ENCODE data around the gene AFF3.

Gene AFF3

GRCh38 chr2:99691926-99692325 lies 450.5 kb downstream of the AFF3 start:
- ATAC-seq (ENCODE audit: low read depth) (no peak), DNase-seq (ENCODE audit: low spot score) (no peak)
- no peaks in the 10 kb centered on the region for H3K27me3 ChIP-seq (ENCODE audit: insufficient read depth, poor library complexity, severe bottlenecking)
- no peak overlapping the region for H3K27ac ChIP-seq (ENCODE audit: poor library complexity, severe bottlenecking)
- no peaks in the 10 kb centered on the region for H3K4me1 ChIP-seq (ENCODE audit: insufficient read depth, poor library complexity, severe bottlenecking)
- H3K36me3 ChIP-seq (ENCODE audit: low read depth): no peaks in the 10 kb centered on the region
- TF ChIP-seq CTCF (IDR thresholded peaks at IDR 0.05; ENCODE audit: poor library complexity, severe bottlenecking): no peak
- no peaks in the 10 kb centered on the region for H3K9me3 ChIP-seq (ENCODE audit: severe bottlenecking)
- no peak overlapping the region for H3K4me3 ChIP-seq (ENCODE audit: severe bottlenecking)

GRCh38 chr2:99689145-99689742 lies 453.1 kb downstream of the AFF3 start:
- Histone ChIP-seq H3K27ac (ENCODE audit: poor library complexity, severe bottlenecking) (no peak overlapping the region), H3K4me1 (ENCODE audit: insufficient read depth, poor library complexity, severe bottlenecking) (no peaks in the 10 kb centered on the region), H3K27me3 (ENCODE audit: insufficient read depth, poor library complexity, severe bottlenecking) (no peaks in the 10 kb centered on the region), H3K4me3 (ENCODE audit: severe bottlenecking) (no peak overlapping the region), H3K36me3 (ENCODE audit: low read depth) (no peaks in the 10 kb centered on the region), H3K9me3 (ENCODE audit: severe bottlenecking) (no peaks in the 10 kb centered on the region)
- ATAC-seq (ENCODE audit: low read depth): no peak
- no peak for TF ChIP-seq CTCF (IDR thresholded peaks at IDR 0.05; ENCODE audit: poor library complexity, severe bottlenecking)
- DNase-seq (ENCODE audit: low spot score): no peak

GRCh38 chr2:99688699-99689098 lies 453.7 kb downstream of the AFF3 start:
- no peaks in the 10 kb centered on the region for H3K9me3 ChIP-seq (ENCODE audit: severe bottlenecking)
- no peaks in the 10 kb centered on the region for H3K4me1 ChIP-seq (ENCODE audit: insufficient read depth, poor library complexity, severe bottlenecking)
- ATAC-seq (ENCODE audit: low read depth) (no peak), DNase-seq (ENCODE audit: low spot score) (no peak)
- no peak overlapping the region for H3K27ac ChIP-seq (ENCODE audit: poor library complexity, severe bottlenecking)
- no peaks in the 10 kb centered on the region for H3K27me3 ChIP-seq (ENCODE audit: insufficient read depth, poor library complexity, severe bottlenecking)
- H3K36me3 ChIP-seq (ENCODE audit: low read depth): no peaks in the 10 kb centered on the region
- TF ChIP-seq CTCF (IDR thresholded peaks at IDR 0.05; ENCODE audit: poor library complexity, severe bottlenecking): no peak
- no peak overlapping the region for H3K4me3 ChIP-seq (ENCODE audit: severe bottlenecking)

- Histone ChIP-seq H3K27me3 (ENCODE audit: insufficient read depth, poor library complexity, severe bottlenecking) (no peaks in the 10 kb centered on the region), H3K27ac (ENCODE audit: poor library complexity, severe bottlenecking) (no peak overlapping the region), H3K9me3 (ENCODE audit: severe bottlenecking) (no peaks in the 10 kb centered on the region), H3K36me3 (ENCODE audit: low read depth) (no peaks in the 10 kb centered on the region), H3K4me1 (ENCODE audit: insufficient read depth, poor library complexity, severe bottlenecking) (no peaks in the 10 kb centered on the region), H3K4me3 (ENCODE audit: severe bottlenecking) (no peak overlapping the region)
- no peak for ATAC-seq (ENCODE audit: low read depth)
- no peak for TF ChIP-seq CTCF (IDR thresholded peaks at IDR 0.05; ENCODE audit: poor library complexity, severe bottlenecking)
- no peak for DNase-seq (ENCODE audit: low spot score)
These were observed 459.9 kb downstream of the AFF3 start for GRCh38 chr2:99682275-99683060.

- no peak for DNase-seq (ENCODE audit: low spot score)
- Histone ChIP-seq H3K9me3 (ENCODE audit: severe bottlenecking) (no peaks in the 10 kb centered on the region), H3K4me3 (ENCODE audit: severe bottlenecking) (no peak overlapping the region), H3K27ac (ENCODE audit: poor library complexity, severe bottlenecking) (no peak overlapping the region), H3K4me1 (ENCODE audit: insufficient read depth, poor library complexity, severe bottlenecking) (no peaks in the 10 kb centered on the region), H3K36me3 (ENCODE audit: low read depth) (no peaks in the 10 kb centered on the region), H3K27me3 (ENCODE audit: insufficient read depth, poor library complexity, severe bottlenecking) (no peaks in the 10 kb centered on the region)
- TF ChIP-seq CTCF (IDR thresholded peaks at IDR 0.05; ENCODE audit: poor library complexity, severe bottlenecking): no peak
- 0 out of 3 replicates have a peak, but pooled peaks have one; percentile 35 for ATAC-seq (ENCODE audit: low read depth)
These were observed 461.4 kb downstream of the AFF3 start for GRCh38 chr2:99680946-99681345.

Measured in RWPE2 (cell line).